Measurements from ENCODE around the gene TBC1D22A. TPM values are rescaled to one million over a fixed set of nuclear protein-coding genes. Genes with fewer than 3 reads are reported as not detected.

The TBC1D22A gene
- total RNA-seq, 1 experiment from 2014 or later, result 14.3 TPM

GRCh38 chr22:46902436-46902835 lies 140.0 kb downstream of the TBC1D22A start:
- BruUV-seq (replicated peaks), result no TSS peak
- TF ChIP-seq EZH2phosphoT487 (IDR thresholded peaks at IDR 0.05; ENCODE audit: borderline replicate concordance, low read length) (no peak), CTCF (conservative IDR thresholded peaks at IDR 0.05; ENCODE audit: low read depth, low read length) (no peak), EZH2 (IDR thresholded peaks at IDR 0.05; ENCODE audit: low read length, unreplicated experiment) (no peak)
- H3K79me2 ChIP-seq (ENCODE audit: low read length), result no peaks in the 10 kb centered on the region
- H4K20me1 ChIP-seq (ENCODE audit: low read length), result no peaks in the 10 kb centered on the region
- ATAC-seq, result no peak
- H3K9me2 ChIP-seq (replicated peaks; ENCODE audit: low read length), result no peaks in the 10 kb centered on the region
- intact Hi-C loops (cut with micrococcal nuclease), result no loop called here
- no peak overlapping the region for H3K4me2 ChIP-seq (ENCODE audit: low read length)
- H3K9me3 ChIP-seq (ENCODE audit: low read length), result no peaks in the 10 kb centered on the region
- H3F3A ChIP-seq (ENCODE audit: low read length, unreplicated experiment), result no peaks in the 10 kb centered on the region
- H3K4me1 ChIP-seq (ENCODE audit: insufficient read depth, low read length), result no peaks in the 10 kb centered on the region
- H3K27ac ChIP-seq (ENCODE audit: low read length), result no peak overlapping the region
- no peak overlapping the region for H3K9ac ChIP-seq (ENCODE audit: low read length)
- H3K27me3 ChIP-seq (ENCODE audit: low read length), result no peaks in the 10 kb centered on the region
- H2AFZ ChIP-seq (ENCODE audit: low read length), result no peak overlapping the region
- ChIA-PET POLR2A (ENCODE audit: unreplicated experiment) (no interaction called here), CTCF (no interaction called here)
- no peak overlapping the region for H3K4me3 ChIP-seq (ENCODE audit: low read length)
- DNase-seq, result no peak
- no peaks in the 10 kb centered on the region for H3K36me3 ChIP-seq (ENCODE audit: low read depth, low read length)

GRCh38 chr22:46902998-46903916 lies 140.8 kb downstream of the TBC1D22A start:
- ChIA-PET POLR2A (ENCODE audit: unreplicated experiment) (no interaction called here), CTCF (no interaction called here)
- no peaks in the 10 kb centered on the region for H4K20me1 ChIP-seq (ENCODE audit: low read length)
- H3K36me3 ChIP-seq (ENCODE audit: low read depth, low read length), result no peaks in the 10 kb centered on the region
- ATAC-seq (no peak), DNase-seq (no peak)
- H3K9me2 ChIP-seq (replicated peaks; ENCODE audit: low read length), result no peaks in the 10 kb centered on the region
- H3K27me3 ChIP-seq (ENCODE audit: low read length), result no peaks in the 10 kb centered on the region
- no peaks in the 10 kb centered on the region for H3K79me2 ChIP-seq (ENCODE audit: low read length)
- no peak overlapping the region for H3K4me2 ChIP-seq (ENCODE audit: low read length)
- BruUV-seq (replicated peaks), result no TSS peak
- no peak overlapping the region for H2AFZ ChIP-seq (ENCODE audit: low read length)
- H3K9ac ChIP-seq (ENCODE audit: low read length), result no peak overlapping the region
- H3K4me3 ChIP-seq (ENCODE audit: low read length), result no peak overlapping the region
- H3K9me3 ChIP-seq (ENCODE audit: low read length), result no peaks in the 10 kb centered on the region
- intact Hi-C loops (cut with micrococcal nuclease), result no loop called here
- no peaks in the 10 kb centered on the region for H3K4me1 ChIP-seq (ENCODE audit: insufficient read depth, low read length)
- no peak overlapping the region for H3K27ac ChIP-seq (ENCODE audit: low read length)
- no peaks in the 10 kb centered on the region for H3F3A ChIP-seq (ENCODE audit: low read length, unreplicated experiment)
- no peak for TF ChIP-seq EZH2 (IDR thresholded peaks at IDR 0.05; ENCODE audit: low read length, unreplicated experiment)
- no peak for TF ChIP-seq CTCF (conservative IDR thresholded peaks at IDR 0.05; ENCODE audit: low read depth, low read length)
- no peak for TF ChIP-seq EZH2phosphoT487 (IDR thresholded peaks at IDR 0.05; ENCODE audit: borderline replicate concordance, low read length)

GRCh38 chr22:46905415-46905814 lies 143.0 kb downstream of the TBC1D22A start:
- H3K4me1 ChIP-seq (ENCODE audit: insufficient read depth, low read length), result no peaks in the 10 kb centered on the region
- H3K9me3 ChIP-seq (ENCODE audit: low read length), result no peaks in the 10 kb centered on the region
- BruUV-seq (replicated peaks), result no TSS peak
- no peaks in the 10 kb centered on the region for H3F3A ChIP-seq (ENCODE audit: low read length, unreplicated experiment)
- ChIA-PET POLR2A (ENCODE audit: unreplicated experiment) (no interaction called here), CTCF (no interaction called here)
- H2AFZ ChIP-seq (ENCODE audit: low read length), result no peak overlapping the region
- H3K9ac ChIP-seq (ENCODE audit: low read length), result no peak overlapping the region
- DNase-seq, result no peak
- H3K27me3 ChIP-seq (ENCODE audit: low read length), result no peaks in the 10 kb centered on the region
- H3K4me3 ChIP-seq (ENCODE audit: low read length), result no peak overlapping the region
- H3K4me2 ChIP-seq (ENCODE audit: low read length), result no peak overlapping the region
- no peaks in the 10 kb centered on the region for H3K79me2 ChIP-seq (ENCODE audit: low read length)
- H3K9me2 ChIP-seq (replicated peaks; ENCODE audit: low read length), result no peaks in the 10 kb centered on the region
- no peaks in the 10 kb centered on the region for H3K36me3 ChIP-seq (ENCODE audit: low read depth, low read length)
- intact Hi-C loops (cut with micrococcal nuclease), result no loop called here
- TF ChIP-seq EZH2phosphoT487 (IDR thresholded peaks at IDR 0.05; ENCODE audit: borderline replicate concordance, low read length), result no peak
- no peak for TF ChIP-seq EZH2 (IDR thresholded peaks at IDR 0.05; ENCODE audit: low read length, unreplicated experiment)
- TF ChIP-seq CTCF (conservative IDR thresholded peaks at IDR 0.05; ENCODE audit: low read depth, low read length), result no peak
- no peak overlapping the region for H3K27ac ChIP-seq (ENCODE audit: low read length)
- ATAC-seq, result no peak
- H4K20me1 ChIP-seq (ENCODE audit: low read length), result no peaks in the 10 kb centered on the region

Data from PC-3 (cell line).